Suprapubic skin (tissue), 4 donors: ENCODE measurements around the gene EGFL7.

ENCODE experiments used
- EP300 ChIP-seq: sonication (generic); formaldehyde crosslinking; IDR thresholded peaks from one replicate; pipeline ENCODE4 v1.6.1; 2017; ENCODE audit warnings: antibody characterized with exemption
- POLR2A ChIP-seq, 2 donors: fragments of 450-650 bp; IDR thresholded peaks; one replicate each; pipeline ENCODE4 v1.6.1; 2017; ENCODE audit warnings: antibody characterized with exemption in 2 of 2, mild to moderate bottlenecking in 2 of 2, moderate library complexity in 2 of 2
- POLR2AphosphoS5 ChIP-seq, 3 donors: sonication (generic); formaldehyde crosslinking; IDR thresholded peaks; one replicate each; pipeline ENCODE4 v1.6.1; 2017; ENCODE audit warnings: antibody characterized with exemption in 3 of 3
- TF ChIP-seq, protein P1 (sequence below), 2 donors: fragments of 200-600 bp in 1 of 2; fragments of 450-650 bp in 1 of 2; sonication (generic) in 1 of 2; IDR thresholded peaks; one replicate each; pipeline ENCODE4 v1.5.1; 2016 to 2019; ENCODE audit warnings: antibody characterized with exemption in 2 of 2, mild to moderate bottlenecking in 1 of 2, moderate library complexity in 1 of 2

DNA sequence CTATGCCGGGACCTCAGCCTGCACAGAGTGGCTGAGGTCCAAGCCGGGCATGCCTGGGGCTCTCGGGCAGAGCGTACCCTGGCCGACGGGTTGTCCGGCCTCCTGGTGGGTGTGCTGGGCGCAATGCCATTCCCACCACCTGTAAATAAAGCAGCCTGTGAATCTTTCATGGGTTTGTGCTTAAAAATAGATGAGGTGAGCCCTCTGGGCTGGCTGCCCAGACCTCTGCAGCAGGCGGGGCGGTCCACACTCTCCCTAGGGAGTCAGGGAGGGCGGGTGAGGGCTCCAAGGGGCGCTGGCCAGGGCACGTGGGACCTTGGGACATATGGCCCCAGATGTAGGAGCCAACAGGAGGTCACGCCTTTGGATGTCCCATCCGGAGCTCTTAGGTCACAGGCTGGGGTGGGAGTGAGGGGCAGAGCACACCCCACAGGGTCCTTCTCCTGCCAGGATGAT, 28.1 kb downstream of the EGFL7 start:
- TF ChIP-seq, protein P1, sequence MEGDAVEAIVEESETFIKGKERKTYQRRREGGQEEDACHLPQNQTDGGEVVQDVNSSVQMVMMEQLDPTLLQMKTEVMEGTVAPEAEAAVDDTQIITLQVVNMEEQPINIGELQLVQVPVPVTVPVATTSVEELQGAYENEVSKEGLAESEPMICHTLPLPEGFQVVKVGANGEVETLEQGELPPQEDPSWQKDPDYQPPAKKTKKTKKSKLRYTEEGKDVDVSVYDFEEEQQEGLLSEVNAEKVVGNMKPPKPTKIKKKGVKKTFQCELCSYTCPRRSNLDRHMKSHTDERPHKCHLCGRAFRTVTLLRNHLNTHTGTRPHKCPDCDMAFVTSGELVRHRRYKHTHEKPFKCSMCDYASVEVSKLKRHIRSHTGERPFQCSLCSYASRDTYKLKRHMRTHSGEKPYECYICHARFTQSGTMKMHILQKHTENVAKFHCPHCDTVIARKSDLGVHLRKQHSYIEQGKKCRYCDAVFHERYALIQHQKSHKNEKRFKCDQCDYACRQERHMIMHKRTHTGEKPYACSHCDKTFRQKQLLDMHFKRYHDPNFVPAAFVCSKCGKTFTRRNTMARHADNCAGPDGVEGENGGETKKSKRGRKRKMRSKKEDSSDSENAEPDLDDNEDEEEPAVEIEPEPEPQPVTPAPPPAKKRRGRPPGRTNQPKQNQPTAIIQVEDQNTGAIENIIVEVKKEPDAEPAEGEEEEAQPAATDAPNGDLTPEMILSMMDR (IDR thresholded peaks at IDR 0.05): no peak
- TF ChIP-seq POLR2A (IDR thresholded peaks at IDR 0.05): no peak
- no peak for TF ChIP-seq EP300
- TF ChIP-seq POLR2AphosphoS5 (IDR thresholded peaks at IDR 0.05): no peak
